ENCODE results near the gene BRSK2.

Gene BRSK2

GRCh38 chr11:1450344-1450875 is 60.7 kb downstream of the BRSK2 start:
- DNase-seq (ENCODE audit: low read depth in 2 of 2, low spot score in 1 of 2) = no peak

- DNase-seq (ENCODE audit: low read depth in 2 of 2, low spot score in 1 of 2) = no peak
These were observed 61.4 kb downstream of the BRSK2 start for GRCh38 chr11:1450949-1451710.

GRCh38 chr11:1451781-1452470 is 62.2 kb downstream of the BRSK2 start:
- DNase-seq (ENCODE audit: low read depth in 2 of 2, low spot score in 1 of 2) = no peak

GRCh38 chr11:1452744-1453143 is 63.0 kb downstream of the BRSK2 start:
- DNase-seq (ENCODE audit: low read depth in 2 of 2, low spot score in 1 of 2) = no peak

- DNase-seq (ENCODE audit: low read depth in 2 of 2, low spot score in 1 of 2) = no peak
These were observed 63.9 kb downstream of the BRSK2 start for GRCh38 chr11:1453611-1454034.

- no peak for DNase-seq (ENCODE audit: low read depth in 2 of 2, low spot score in 1 of 2)
These were observed 64.8 kb downstream of the BRSK2 start for GRCh38 chr11:1454576-1454975.

- DNase-seq (ENCODE audit: low read depth in 2 of 2, low spot score in 1 of 2) = no peak
These were observed 65.5 kb downstream of the BRSK2 start for GRCh38 chr11:1455032-1455762.

- no peak for DNase-seq (ENCODE audit: low read depth in 2 of 2, low spot score in 1 of 2)
These were observed 66.0 kb downstream of the BRSK2 start for GRCh38 chr11:1455763-1456060.

- DNase-seq (ENCODE audit: low read depth in 2 of 2, low spot score in 1 of 2) = no peak
These were observed 66.4 kb downstream of the BRSK2 start for GRCh38 chr11:1456176-1456575.

GRCh38 chr11:1456596-1457325 is 67.0 kb downstream of the BRSK2 start:
- no peak for DNase-seq (ENCODE audit: low read depth in 2 of 2, low spot score in 1 of 2)

GRCh38 chr11:1457326-1457680 is 67.6 kb downstream of the BRSK2 start:
- DNase-seq (ENCODE audit: low read depth in 2 of 2, low spot score in 1 of 2) = no peak

GRCh38 chr11:1457856-1458255 is 68.1 kb downstream of the BRSK2 start:
- no peak for DNase-seq (ENCODE audit: low read depth in 2 of 2, low spot score in 1 of 2)

- DNase-seq (ENCODE audit: low read depth in 2 of 2, low spot score in 1 of 2) = no peak
These were observed 68.8 kb downstream of the BRSK2 start for GRCh38 chr11:1458340-1459218.

GRCh38 chr11:1459219-1459575 is 69.5 kb downstream of the BRSK2 start:
- no peak for DNase-seq (ENCODE audit: low read depth in 2 of 2, low spot score in 1 of 2)

GRCh38 chr11:1459764-1460395 is 70.1 kb downstream of the BRSK2 start:
- no peak for DNase-seq (ENCODE audit: low read depth in 2 of 2, low spot score in 1 of 2)

- no peak for DNase-seq (ENCODE audit: low read depth in 2 of 2, low spot score in 1 of 2)
These were observed 70.8 kb downstream of the BRSK2 start for GRCh38 chr11:1460396-1460985.

- no peak for DNase-seq (ENCODE audit: low read depth in 2 of 2, low spot score in 1 of 2)
These were observed 71.5 kb downstream of the BRSK2 start for GRCh38 chr11:1460986-1461825.

- no peak for DNase-seq (ENCODE audit: low read depth in 2 of 2, low spot score in 1 of 2)
These were observed 72.3 kb downstream of the BRSK2 start for GRCh38 chr11:1461826-1462697.

Measured in stimulated activated CD8-positive, alpha-beta memory T cell treated with anti-CD3 and anti-CD28 coated beads, Interleukin-4, amount 100 ng/mL, for 1 hour (primary cell).